Melanocyte of skin (primary cell): ENCODE results near the gene EQTN. TPM values are rescaled to one million over a fixed set of nuclear protein-coding genes. Genes with fewer than 3 reads are reported as not detected.

Experiments used
- total RNA-seq, 2 donors: library from RNA; depleted of rRNA; stranded (reverse); fragments of >200 nt; gene quantifications; 2 replicates each; pipeline ENCODE4 v1.2.3, GENCODE V29; 2012

EQTN gene
- under 1 TPM in 1 of 2 donors, not detected in 1; 0.34 TPM for total RNA-seq

DNA sequence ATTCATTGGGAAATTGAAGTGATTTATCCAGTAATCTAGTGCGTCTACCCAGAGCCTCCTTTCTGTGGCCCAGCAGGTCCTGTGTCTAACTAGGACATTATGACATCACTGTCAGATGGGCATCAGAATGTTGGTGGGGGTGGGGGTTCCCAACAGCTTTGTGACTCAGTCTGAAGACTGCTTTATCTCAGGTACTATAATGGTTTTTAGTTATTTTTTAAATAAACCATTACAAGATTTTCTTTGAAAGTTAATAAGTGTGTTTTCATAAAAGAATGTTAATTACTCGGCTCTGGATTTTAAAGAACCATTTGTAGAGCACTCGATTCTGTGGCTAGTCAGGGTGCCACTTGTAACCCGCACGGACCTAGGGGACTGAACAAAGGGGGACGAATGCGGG lies at the start of gene EQTN:
Gene EQTN (minus strand): TSS at position 101 of the 400 bp plus-strand sequence. CDS start 95 bp downstream, at position 6.

Other genes starting within 250 kb of the EQTN start
- under 1 TPM in 1 of 2 donors, not detected in 1; under 0.01 TPM for gene TEK, start 187.9 kb downstream of the EQTN start, total RNA-seq
- not detected for gene IFNK, start 227.1 kb upstream of the EQTN start, total RNA-seq
- 1 to 10 TPM; 6.7 to 8.6 TPM for gene MOB3B, start 232.7 kb upstream of the EQTN start, total RNA-seq